SH-SY5Y (cell line): ENCODE data around the gene PLA2G4E.

Experiments
- GATA2 ChIP-seq: IDR thresholded peaks from 2 replicates; pipeline ENCODE4 v1.6.1; 2011; ENCODE audit warnings: mild to moderate bottlenecking, low read depth, low read length
- GATA3 ChIP-seq: IDR thresholded peaks from 2 replicates; pipeline ENCODE4 v1.6.1; 2011; ENCODE audit warnings: low read depth, mild to moderate bottlenecking, low read length, moderate library complexity

PLA2G4E gene

DNA sequence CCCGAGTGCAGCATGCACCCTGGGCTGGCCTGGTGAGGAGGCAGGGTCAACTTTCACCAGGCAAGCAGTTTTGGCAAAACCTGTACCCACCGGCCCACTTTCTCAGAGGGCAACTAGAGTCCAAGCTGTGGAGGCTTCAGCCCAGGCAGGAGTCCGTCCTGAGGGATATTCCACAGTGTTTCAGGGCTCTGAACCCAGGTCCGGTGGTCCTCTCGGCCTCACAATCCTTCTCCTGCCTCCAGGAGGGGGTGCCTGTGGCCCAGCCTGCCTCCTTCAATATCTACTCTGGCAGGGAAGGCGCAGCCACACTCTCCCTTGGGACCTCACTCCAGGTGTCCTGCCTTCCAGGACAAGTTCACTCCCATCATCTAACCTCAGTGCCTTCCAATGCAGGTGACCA is 3.9 kb downstream of the PLA2G4E start:
- TF ChIP-seq GATA2 (no peak), GATA3 (no peak)

DNA sequence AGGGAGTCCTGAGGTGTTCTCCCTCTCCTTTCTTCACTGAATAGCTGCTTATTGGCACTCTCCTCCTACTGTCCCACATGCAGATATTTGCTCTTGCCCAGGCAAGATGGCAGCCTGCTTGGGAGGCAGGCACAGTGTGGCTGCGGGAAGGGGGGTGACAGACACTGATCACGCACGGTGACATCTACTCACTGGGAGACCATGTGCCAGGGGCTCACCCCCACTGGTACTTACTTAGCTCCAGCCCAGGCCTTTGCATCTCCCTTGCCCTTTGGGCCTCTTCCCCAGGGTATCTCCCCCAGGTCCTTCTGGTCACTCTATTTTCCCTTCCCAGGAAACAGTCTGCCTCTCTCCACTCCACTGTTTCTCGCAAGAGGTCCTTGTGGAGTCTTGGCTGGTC is 6.4 kb downstream of the PLA2G4E start:
- TF ChIP-seq GATA2 (no peak), GATA3 (no peak)

DNA sequence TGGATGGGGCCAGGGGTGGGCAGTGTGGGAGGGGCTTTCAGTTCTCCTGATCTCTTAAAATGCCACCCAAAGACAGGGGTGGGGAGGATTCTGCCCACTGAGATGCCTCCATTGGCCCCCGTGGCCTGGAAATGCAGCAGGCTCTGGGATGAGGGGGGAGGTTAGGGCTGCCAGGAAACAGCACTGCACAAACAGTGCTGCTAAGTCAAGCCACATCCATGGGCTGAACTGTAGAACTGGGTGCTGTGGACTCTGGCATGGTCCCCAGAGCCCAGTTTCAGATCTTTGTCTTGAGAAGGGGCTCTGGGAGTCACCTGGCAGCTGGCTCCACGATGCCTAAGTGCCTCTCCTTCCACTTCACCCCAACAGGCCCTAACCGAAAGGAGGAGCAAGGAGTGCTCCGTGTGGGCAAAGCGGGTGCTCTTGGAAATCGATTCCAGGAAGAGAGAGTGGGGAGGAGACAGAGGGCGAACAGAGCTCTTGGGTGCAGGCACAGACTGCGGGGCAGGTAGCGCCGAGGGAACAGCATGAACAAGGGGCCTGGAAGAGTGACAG is 7.8 kb downstream of the PLA2G4E start:
- TF ChIP-seq GATA3 = no peak
- TF ChIP-seq GATA2 = no peak

DNA sequence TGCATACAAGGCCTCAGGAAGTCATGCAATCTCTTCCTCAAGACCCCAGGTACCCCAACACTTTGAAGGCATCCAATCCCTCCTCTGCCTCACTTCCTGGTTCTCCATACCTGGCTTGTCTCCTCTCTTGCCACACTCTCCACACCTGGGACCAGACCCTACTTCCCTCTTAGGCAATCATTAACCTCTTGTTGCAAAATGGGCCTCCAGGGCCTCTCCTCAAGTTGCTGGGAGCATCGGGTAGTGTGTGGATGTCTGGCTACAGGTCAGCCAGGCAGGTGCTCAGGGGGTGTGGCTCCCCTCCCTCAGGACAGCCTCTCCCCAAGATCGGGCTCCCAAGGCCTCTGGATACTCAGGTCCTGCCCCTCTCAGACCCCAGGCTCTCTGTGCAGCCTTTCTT is 8.6 kb downstream of the PLA2G4E start:
- TF ChIP-seq GATA3 (no peak), GATA2 (no peak)

DNA sequence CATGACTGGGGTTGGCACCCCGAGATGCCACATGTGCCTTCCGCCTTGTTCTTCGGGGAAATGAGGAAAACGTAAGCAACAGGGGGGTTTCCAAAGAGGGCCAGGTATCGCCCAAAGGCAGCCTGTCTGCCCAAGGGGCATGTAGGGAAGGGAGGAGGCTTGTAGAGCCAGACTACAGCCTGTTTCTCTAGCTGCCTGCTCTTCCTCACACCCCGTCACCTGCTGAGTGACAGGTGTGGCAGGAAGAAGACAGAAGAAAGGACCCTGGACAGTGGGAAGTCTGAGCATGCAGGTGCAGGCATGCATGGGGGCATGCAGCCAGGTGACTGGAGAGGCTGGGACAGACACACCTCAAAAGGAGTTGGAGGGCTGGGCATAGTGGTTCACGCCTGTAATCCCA is 9.8 kb downstream of the PLA2G4E start:
- TF ChIP-seq GATA2 = no peak
- TF ChIP-seq GATA3 = no peak

DNA sequence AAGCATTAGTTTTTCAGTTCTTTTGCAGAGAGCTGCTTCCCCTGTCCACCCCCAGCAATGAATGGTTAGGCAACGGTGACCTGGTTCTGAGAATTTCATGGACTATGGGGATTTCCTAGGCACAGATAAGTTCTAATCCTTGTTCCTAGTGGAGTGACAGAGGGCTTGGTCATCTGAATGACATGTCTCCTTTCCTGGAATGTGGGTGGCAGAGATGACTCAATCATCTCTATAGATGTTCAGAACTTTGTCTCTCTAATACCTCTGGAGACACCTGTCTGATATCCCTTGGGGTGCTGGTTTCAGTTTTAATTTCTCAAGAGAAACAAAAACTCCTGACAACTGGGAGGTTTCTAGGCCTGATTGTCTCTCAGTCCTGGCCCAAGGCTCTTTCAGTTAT is 10.4 kb downstream of the PLA2G4E start:
- no peak for TF ChIP-seq GATA2
- TF ChIP-seq GATA3 = no peak

DNA sequence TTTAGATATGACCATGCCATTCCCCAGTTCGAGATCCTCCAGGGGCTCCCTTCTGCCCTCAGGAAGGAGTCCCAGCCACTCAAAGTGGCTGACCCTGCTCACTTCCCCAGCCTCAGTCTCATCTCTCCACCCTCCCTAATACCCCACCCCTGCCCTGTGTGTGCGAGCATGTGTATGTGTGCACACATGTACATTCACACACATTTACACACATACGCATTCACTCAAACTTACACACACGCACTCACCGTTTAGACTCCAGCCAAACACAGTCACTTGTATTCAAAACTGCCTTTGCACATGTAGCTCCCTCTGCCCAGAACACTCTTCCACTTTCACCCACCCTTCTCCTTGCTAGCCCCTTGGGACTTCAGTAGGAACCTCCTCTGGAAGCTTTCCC is 11.4 kb downstream of the PLA2G4E start:
- TF ChIP-seq GATA2 (no peak), GATA3 (no peak)

DNA sequence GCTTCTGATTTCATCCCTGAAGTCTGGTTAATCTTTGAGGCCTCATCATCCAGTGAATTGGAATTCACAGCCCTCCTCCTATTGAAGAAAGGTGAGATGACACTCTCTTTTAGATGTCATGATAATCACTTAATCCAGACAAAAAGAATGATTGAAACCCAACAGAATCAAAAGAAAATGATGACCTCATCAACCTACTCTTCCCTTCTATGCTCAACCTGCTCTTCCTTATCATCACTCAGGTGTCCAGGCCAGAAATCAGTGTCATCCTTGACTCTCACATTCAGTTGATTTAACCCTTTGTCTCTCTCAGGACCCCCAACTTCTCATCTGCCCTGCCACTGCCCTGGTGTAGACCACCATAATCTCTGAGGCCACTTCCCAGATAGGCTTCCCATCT is 11.8 kb downstream of the PLA2G4E start:
- no peak for TF ChIP-seq GATA3
- no peak for TF ChIP-seq GATA2

DNA sequence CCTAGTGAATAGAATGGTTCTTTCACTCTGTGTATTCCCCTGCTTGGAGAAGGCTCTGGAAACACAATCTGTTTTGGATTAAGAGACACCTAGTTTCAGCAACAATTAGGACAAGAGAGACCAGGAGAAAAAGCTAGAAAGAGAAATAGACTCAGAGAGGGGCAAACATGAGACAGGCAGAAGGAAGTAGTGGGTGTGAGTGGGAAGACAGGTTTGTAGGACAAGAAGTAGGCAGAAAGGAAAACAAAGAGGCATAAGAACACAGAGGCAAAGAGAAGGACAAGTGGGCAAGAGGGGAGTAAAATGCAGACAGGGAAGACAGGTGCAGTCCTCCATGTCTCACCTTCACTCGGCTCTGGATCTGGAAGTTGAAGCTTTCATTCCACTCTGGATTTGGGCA is 13.5 kb downstream of the PLA2G4E start:
- TF ChIP-seq GATA2 = no peak
- TF ChIP-seq GATA3 = no peak

DNA sequence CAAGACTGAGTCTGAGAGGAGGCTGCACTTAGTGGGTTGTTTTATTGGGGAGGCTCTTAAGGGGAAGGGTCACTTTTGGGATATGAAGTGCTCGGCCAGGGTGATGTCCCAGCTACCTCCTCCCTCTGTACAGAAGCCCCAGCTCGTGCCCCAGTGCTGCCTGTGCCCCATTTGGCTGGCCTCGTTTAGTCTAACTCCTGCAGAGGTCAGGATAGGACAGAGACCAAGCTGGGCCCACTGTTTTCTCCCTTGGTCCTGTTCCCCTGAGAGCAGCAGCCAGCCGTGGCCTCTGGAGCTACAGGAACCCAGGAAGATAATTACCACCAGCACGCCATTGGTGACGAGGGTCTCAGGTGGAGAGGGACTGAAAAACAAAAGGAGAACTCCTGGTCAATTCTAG is 18.5 kb downstream of the PLA2G4E start:
- no peak for TF ChIP-seq GATA3
- TF ChIP-seq GATA2 = no peak

DNA sequence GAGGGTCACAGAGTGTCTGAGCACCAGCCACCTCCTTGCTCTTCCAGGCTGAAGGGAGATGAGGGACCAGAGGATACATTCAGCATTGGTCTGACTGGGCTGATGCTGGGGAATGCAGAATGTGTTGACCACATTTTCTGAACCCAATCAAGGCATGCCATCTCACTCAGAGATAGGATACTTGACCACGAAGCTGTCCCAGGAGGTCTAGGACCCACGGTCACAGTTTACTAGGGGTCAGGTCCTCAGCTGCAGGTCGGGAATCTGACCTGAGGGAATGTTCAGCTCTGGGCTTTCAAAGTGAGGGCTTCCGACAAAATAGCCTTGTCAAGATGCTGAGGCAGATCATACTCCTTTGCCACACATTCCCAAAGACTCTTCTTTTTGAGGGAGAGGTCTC is 19.6 kb downstream of the PLA2G4E start:
- TF ChIP-seq GATA2 = no peak
- no peak for TF ChIP-seq GATA3

DNA sequence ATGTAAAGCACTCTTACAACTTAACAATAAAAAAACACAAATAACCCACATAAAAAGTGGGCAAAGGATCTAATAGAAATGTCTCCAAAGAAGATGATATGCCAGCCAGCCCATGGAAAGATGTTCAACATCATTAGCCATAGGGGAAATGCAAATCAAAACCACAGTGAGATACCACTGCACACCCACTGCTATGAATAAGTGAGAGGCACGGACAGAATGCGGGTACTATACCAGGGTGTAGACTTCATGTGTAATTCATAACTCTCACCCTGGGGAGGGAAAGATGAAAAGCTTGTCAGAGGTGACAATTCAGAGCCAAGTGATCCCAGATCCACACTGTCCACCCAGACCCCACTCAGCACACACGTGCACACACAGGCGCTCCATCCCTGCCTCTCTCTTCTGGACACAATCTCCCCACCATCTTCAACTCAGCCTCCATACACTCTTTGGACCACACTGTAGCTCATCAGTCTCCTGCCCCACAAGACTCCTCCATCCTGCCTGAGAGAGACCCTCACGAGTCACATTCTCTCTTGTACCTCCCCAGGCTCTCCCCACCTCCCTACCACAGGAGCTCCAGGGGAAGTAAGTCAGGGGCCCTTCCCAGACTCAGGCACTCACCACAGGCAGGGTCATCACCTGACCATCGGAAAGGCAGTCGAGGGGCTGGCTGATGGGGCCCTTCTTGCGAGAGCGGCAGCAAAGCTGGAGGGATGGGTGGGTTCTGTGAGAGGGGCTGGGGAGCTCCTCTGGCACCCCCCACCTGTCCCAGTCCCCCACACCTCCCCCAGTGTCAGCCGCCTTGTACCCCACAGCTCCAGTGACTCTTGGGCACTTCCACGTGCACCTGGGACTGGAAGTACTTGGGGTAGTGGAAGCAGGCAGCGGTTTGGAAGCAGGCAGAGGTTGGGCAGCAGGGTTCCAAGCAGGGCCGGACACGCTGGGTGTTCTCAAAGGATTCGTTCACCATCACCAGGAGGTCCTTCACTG is 21.3 kb downstream of the PLA2G4E start:
- no peak for TF ChIP-seq GATA3
- no peak for TF ChIP-seq GATA2

DNA sequence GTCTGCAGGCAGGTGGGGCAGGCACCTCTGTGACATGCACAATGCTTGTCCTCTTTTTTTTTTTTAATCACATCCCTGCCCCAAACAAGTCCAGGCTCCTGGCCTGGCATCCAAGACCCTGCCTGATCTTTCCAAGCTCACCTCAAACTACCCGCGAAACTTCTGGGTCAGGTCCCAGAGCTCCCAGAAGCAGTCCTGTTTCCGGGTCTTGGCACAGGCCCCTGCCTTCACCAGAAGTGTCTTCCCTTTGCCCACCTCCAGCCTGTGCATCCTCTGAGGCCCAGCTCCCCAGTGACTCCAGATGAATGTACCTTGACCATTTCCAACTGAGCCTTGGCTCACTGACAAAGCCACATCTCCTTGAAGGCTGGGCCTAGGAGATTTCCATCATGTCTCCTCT is 23.0 kb downstream of the PLA2G4E start:
- no peak for TF ChIP-seq GATA3
- TF ChIP-seq GATA2 = no peak

DNA sequence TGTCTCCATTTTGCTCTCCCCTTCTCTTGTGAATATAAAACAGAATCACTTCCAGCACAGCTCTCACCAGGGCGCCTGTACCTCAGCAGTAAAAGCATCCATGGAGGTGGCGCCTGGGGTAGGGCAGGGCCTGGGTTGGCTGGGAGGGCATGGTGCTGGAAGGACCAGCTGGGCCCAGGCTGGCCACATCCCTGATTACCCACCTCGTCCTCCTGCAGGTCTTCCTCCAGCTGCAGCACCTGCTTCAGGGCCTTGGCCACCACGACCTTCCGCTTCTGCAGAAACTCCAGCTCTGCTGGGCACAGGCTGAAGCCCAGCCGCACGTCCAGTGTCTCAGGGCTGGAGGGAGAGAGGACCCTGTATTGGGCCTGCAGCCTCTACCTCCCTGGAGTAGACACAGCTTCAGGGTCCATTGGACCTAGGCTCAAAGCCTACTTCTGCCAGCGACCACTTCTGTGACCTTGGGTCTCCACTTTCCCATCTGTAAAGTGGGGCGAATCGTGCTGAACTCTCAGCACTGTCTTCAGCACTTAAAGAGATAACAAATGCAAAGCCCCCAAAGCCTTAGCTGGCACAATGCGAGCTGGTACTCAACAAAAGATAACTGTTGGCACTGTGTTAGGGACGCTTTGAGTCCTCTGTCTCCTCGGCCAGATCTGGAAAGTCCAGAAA is 23.8 kb downstream of the PLA2G4E start:
- TF ChIP-seq GATA2 = no peak
- no peak for TF ChIP-seq GATA3

DNA sequence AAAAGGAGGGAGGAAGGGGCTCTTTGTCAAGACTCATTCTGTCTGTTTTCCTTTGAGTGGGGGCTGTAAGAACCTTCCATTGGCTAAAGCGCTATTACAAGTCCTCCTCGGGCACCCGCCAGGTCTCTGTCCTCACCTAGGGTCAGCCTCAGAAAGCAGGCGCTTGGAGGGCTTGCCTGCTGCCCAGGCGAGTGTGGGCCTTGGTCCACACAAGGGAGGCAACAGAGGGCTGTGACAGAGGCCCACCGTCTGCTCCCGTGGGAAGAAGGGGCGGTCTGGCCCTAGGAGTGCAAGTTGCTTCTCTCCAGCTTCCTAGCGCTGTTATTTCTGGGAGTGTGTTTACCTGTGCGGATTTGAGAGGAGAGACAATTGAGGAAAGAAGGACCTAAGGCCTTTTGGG is 24.5 kb downstream of the PLA2G4E start:
- no peak for TF ChIP-seq GATA3
- TF ChIP-seq GATA2 = no peak

DNA sequence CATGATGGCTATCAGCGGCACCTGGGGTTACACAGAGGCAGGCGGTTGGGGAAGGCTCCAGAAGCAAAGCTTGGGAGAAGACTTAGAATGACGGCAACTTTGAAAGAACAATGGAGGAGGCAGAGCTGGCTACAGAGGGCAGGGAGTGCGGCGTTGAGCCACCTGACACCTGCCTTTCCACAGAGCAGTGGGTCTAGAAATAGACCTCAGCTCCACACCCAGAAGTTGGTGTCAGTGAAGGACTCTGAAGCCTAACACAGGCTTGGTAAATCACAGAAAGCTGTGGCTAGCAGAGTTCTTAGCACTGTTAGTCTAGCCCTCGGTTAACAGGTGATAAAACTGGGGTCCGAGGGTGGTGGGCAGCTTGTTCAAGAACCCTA is 25.4 kb downstream of the PLA2G4E start:
- TF ChIP-seq GATA3 = no peak
- no peak for TF ChIP-seq GATA2
